Panc1 (cell line): ENCODE measurements around the gene NDUFS8. TPM values are rescaled to one million over a fixed set of nuclear protein-coding genes. Genes with fewer than 3 reads are reported as not detected.

Experiments used
- ATAC-seq: fragments of 200-7000 bp; cut with Tn5 transposase; 2 replicates; pipeline ENCODE4 v1.9.1; 2020; ENCODE audit warnings: mild to moderate bottlenecking, moderate library complexity
- BruUV-seq: library from RNA; stranded (reverse); fragments of 400-500 nt; replicated peaks from 2 replicates; lab custom pipeline; 2021; lab: Mats Ljungman, UMichigan
- CTCF ChIA-PET: fragments of 300-600 bp; sonication (Branson Sonifier 250); formaldehyde crosslinking; loops from one replicate; lab custom pipeline; 2022; ENCODE audit warnings: antibody characterized with exemption; lab: Charles Lee
- POLR2A ChIA-PET: fragments of 300-600 bp; sonication (Branson Sonifier 250); formaldehyde crosslinking; loops from one replicate; lab custom pipeline; 2022; ENCODE audit warnings: antibody characterized with exemption; lab: Charles Lee
- DNase-seq: peaks from one replicate; pipeline ENCODE4 v3.0.0-alpha.2; 2010; ENCODE audit warnings: low read depth, low spot score
- H3K27ac ChIP-seq: 2 replicates; pipeline ENCODE4 v1.5.1; 2011; ENCODE audit warnings: mild to moderate bottlenecking, low read length, inconsistent platforms
- H3K27me3 ChIP-seq: fragments of 200-500 bp; sonication (Bioruptor generic); 2 replicates; pipeline ENCODE4 v1.6.0; 2014; ENCODE audit warnings: low read length, inconsistent platforms; ENCODE audit not compliant: control insufficient read depth, insufficient read depth
- H3K36me3 ChIP-seq: fragments of 200-500 bp; sonication (Bioruptor generic); 2 replicates; pipeline ENCODE4 v1.5.1; 2014; ENCODE audit warnings: inconsistent platforms, mild to moderate bottlenecking, low read length, moderate library complexity; ENCODE audit not compliant: control insufficient read depth, insufficient read depth
- H3K4me1 ChIP-seq: 2 replicates; pipeline ENCODE4 v1.5.1; 2011; ENCODE audit warnings: inconsistent platforms, mild to moderate bottlenecking, low read length, moderate library complexity; ENCODE audit not compliant: control insufficient read depth, insufficient read depth
- H3K4me3 ChIP-seq, 2 experiments: 2 replicates each; pipeline ENCODE4 v1.5.1; 2011 to 2012; ENCODE audit warnings: low read depth in 2 of 2, low read length in 2 of 2, mild to moderate bottlenecking in 2 of 2, inconsistent platforms in 1 of 2, moderate library complexity in 1 of 2
- H3K9me3 ChIP-seq: fragments of 200-500 bp; sonication (Bioruptor generic); 2 replicates; pipeline ENCODE4 v1.5.1; 2014; ENCODE audit warnings: low read depth, mild to moderate bottlenecking, inconsistent platforms, low read length, moderate library complexity; ENCODE audit not compliant: control insufficient read depth, insufficient read depth
- CTCF ChIP-seq: fragments of 450-650 bp; IDR thresholded peaks from 2 replicates; pipeline ENCODE4 v1.5.1; 2017; ENCODE audit warnings: mild to moderate bottlenecking
- POLR2AphosphoS5 ChIP-seq: IDR thresholded peaks from 2 replicates; pipeline ENCODE4 v1.6.1; 2012; ENCODE audit warnings: mild to moderate bottlenecking, low read depth, low read length, moderate library complexity
- REST ChIP-seq, 2 experiments: IDR thresholded peaks; 2 replicates each; pipeline ENCODE4 v1.6.1; 2011 to 2012; ENCODE audit warnings: low read depth in 2 of 2, control low read depth in 1 of 2, low read length in 1 of 2, mild to moderate bottlenecking in 1 of 2, moderate library complexity in 1 of 2; ENCODE audit not compliant: insufficient read depth in 1 of 2
- SIN3A ChIP-seq: IDR thresholded peaks from 2 replicates; pipeline ENCODE4 v1.6.1; 2012; ENCODE audit warnings: low read depth, mild to moderate bottlenecking, low read length, moderate library complexity, borderline replicate concordance; ENCODE audit not compliant: insufficient read depth
- TCF7L2 ChIP-seq: IDR thresholded peaks from 2 replicates; pipeline ENCODE4 v1.6.1; 2011; ENCODE audit warnings: mild to moderate bottlenecking, low read depth, low read length, inconsistent platforms
- in situ Hi-C: cut with HindIII; loops from 2 replicates; pipeline ENCODE4 v1.10.0; 2016; ENCODE audit warnings: low sequenced_read_pairs, low pct_unique_long_range_greater_than_20kb
- intact Hi-C: fragments of 100-400 bp; cut with micrococcal nuclease; formaldehyde crosslinking; loops from one replicate; pipeline ENCODE4 v1.10.0; 2022; ENCODE audit not compliant: unreplicated experiment
- total RNA-seq: library from RNA; stranded (reverse); gene quantifications from one replicate; pipeline ENCODE4 v1.2.1, GENCODE V29; 2021; ENCODE audit not compliant: unreplicated experiment

Gene NDUFS8
- total RNA-seq, 1 experiment from 2014 or later, result 289 TPM

GRCh38 chr11:68056317-68057285, 26.1 kb downstream of the NDUFS8 start:
- TF ChIP-seq REST (IDR thresholded peaks at IDR 0.05; ENCODE audit: insufficient read depth in 1 of 2, low read depth in 2 of 2, low read length in 1 of 2) (no peak), CTCF (no peak), POLR2AphosphoS5 (no peak; the same call in 1 of the 2 replicates), SIN3A (no peak), TCF7L2 (no peak)
- Histone ChIP-seq H3K4me1 (no peaks in the 10 kb centered on the region), H3K27ac (no peak overlapping the region), H3K4me3 (no peak overlapping the region), H3K36me3 (peaks cover 7% of the 10 kb centered on the region; the same call in 1 of the 2 replicates), H3K27me3 (no peaks in the 10 kb centered on the region), H3K9me3 (no peaks in the 10 kb centered on the region)
- no TSS peak for BruUV-seq
- in situ Hi-C loops (no loop called here), intact Hi-C loops (no loop called here)
- no peak for ATAC-seq
- ChIA-PET POLR2A (no interaction called here), CTCF (no interaction called here)
- no peak for DNase-seq

- ChIA-PET POLR2A (no interaction called here), CTCF (no interaction called here)
- no peak for DNase-seq
- H3K4me1 ChIP-seq, result no peaks in the 10 kb centered on the region
- BruUV-seq, result no TSS peak
- TF ChIP-seq TCF7L2 (no peak), POLR2AphosphoS5 (no peak), SIN3A (no peak), CTCF (no peak), REST (IDR thresholded peaks at IDR 0.05; ENCODE audit: insufficient read depth in 1 of 2, low read depth in 2 of 2, low read length in 1 of 2) (no peak)
- H3K4me3 ChIP-seq, result no peak overlapping the region
- H3K27ac ChIP-seq, result no peak overlapping the region
- intact Hi-C loops, result no loop called here
- H3K9me3 ChIP-seq, result no peaks in the 10 kb centered on the region
- no peak for ATAC-seq
- in situ Hi-C loops, result no loop called here
- H3K36me3 ChIP-seq, result peaks cover 10% of the 10 kb centered on the region
- no peaks in the 10 kb centered on the region for H3K27me3 ChIP-seq
Observed at GRCh38 chr11:68057807-68058206, 27.3 kb downstream of the NDUFS8 start.
